ENCODE measurements around the gene UBAC1.
"Not testable (repeated sequence)": the region's sequence is repeated elsewhere in the genome, so short reads cannot be mapped to it uniquely, and the experiment has no call there.

UBAC1 gene

GRCh38 chr9:135949501-135950134 is 11.6 kb downstream of the UBAC1 start:
- ChIA-PET POLR2A (no interaction called here), CTCF (no interaction called here)
- no peak for TF ChIP-seq CTCF (IDR thresholded peaks at IDR 0.05; ENCODE audit: control extremely low read depth, extremely low read depth, low read depth, missing control alignments)
- DNase-seq (ENCODE audit: extremely low spot score) = no peak

GRCh38 chr9:135948968-135949367 is 12.2 kb downstream of the UBAC1 start:
- ChIA-PET POLR2A (no interaction called here), CTCF (interaction anchor here (1.2 kb wide), 1 partner anchor 10 kb away, joined by 3 read pairs; no protein-coding TSS in a partner anchor)
- TF ChIP-seq CTCF (IDR thresholded peaks at IDR 0.05; ENCODE audit: control extremely low read depth, extremely low read depth, low read depth, missing control alignments) = no peak
- no peak for DNase-seq (ENCODE audit: extremely low spot score)

- no peak for DNase-seq (ENCODE audit: extremely low spot score)
- ChIA-PET CTCF (interaction anchor here (1.2 kb wide), 1 partner anchor 11 kb away, joined by 3 read pairs; no protein-coding TSS in a partner anchor), POLR2A (no interaction called here)
- no peak for TF ChIP-seq CTCF (IDR thresholded peaks at IDR 0.05; ENCODE audit: control extremely low read depth, extremely low read depth, low read depth, missing control alignments)
These were observed 12.7 kb downstream of the UBAC1 start for GRCh38 chr9:135948446-135948845.

GRCh38 chr9:135947582-135947981 is 13.6 kb downstream of the UBAC1 start:
- TF ChIP-seq CTCF (IDR thresholded peaks at IDR 0.05; ENCODE audit: control extremely low read depth, extremely low read depth, low read depth, missing control alignments) = no peak
- ChIA-PET POLR2A (no interaction called here), CTCF (interaction anchor here (1.2 kb wide), 1 partner anchor 12 kb away, joined by 3 read pairs; no protein-coding TSS in a partner anchor)
- no peak for DNase-seq (ENCODE audit: extremely low spot score)

- POLR2A ChIA-PET; DNase-seq (ENCODE audit: extremely low spot score); CTCF ChIA-PET: not testable (repeated sequence)
These were observed 14.1 kb downstream of the UBAC1 start for GRCh38 chr9:135947105-135947504.

GRCh38 chr9:135946392-135946994 is 14.7 kb downstream of the UBAC1 start:
- ChIA-PET CTCF (no interaction called here), POLR2A (no interaction called here)
- DNase-seq (ENCODE audit: extremely low spot score) = no peak
- no peak for TF ChIP-seq CTCF (IDR thresholded peaks at IDR 0.05; ENCODE audit: control extremely low read depth, extremely low read depth, low read depth, missing control alignments)

- CTCF ChIA-PET = no interaction called here
- POLR2A ChIA-PET = interaction anchor here (0.6 kb wide), 1 partner anchor 145 kb away, joined by 8 read pairs; no protein-coding TSS in a partner anchor
- no peak for DNase-seq (ENCODE audit: extremely low spot score)
- no peak for TF ChIP-seq CTCF (IDR thresholded peaks at IDR 0.05; ENCODE audit: control extremely low read depth, extremely low read depth, low read depth, missing control alignments)
These were observed 15.2 kb downstream of the UBAC1 start for GRCh38 chr9:135945969-135946368.
